GM21447 (cell line): ENCODE results near the gene NTN1.

ENCODE experiments used
- ATAC-seq: cut with Tn5 transposase; IDR thresholded peaks from one replicate; pipeline ENCODE4 v1.9.1; 2021; ENCODE audit not compliant: unreplicated experiment

Gene NTN1

DNA sequence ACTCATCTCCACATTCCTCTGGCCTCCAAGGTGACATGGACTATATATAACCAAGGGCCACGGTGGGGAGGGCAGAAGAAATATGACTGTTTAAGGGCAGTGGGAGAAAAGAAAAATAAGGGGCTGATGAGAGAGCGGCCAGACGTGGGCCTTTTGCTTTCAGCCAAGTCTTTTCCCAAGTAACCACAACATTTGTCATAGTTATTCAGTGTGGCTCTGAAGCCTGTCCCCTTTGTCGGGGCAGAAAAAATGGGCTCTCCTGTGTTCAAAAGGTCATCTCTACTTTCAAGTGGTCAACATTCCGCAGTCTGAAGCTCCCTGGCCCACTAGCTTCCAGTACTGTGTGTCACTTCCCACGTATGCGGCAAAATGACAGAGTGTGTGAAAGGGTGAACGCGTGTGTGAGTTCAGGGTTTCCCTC lies 245.4 kb downstream of the NTN1 start:
- no peak for ATAC-seq

DNA sequence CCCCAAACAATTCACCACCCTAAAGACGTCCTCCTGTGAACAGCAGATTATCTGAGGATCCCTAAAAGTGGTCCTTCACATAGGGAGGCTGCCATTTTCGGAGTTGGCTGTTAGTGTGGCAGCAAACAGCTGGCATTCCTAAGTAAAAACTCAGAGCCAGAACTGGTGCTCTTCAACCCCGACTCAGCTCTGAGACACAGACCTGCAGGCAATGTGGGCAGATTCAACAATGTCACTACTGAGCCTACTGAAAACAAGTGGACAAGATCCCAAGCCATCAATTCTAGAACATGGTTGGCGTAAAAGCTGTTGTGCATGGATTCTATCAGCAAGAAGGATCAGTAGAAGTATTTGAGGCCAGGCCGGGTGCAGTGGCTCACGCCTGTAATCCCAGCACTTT lies 247.2 kb downstream of the NTN1 start:
- no peak for ATAC-seq

DNA sequence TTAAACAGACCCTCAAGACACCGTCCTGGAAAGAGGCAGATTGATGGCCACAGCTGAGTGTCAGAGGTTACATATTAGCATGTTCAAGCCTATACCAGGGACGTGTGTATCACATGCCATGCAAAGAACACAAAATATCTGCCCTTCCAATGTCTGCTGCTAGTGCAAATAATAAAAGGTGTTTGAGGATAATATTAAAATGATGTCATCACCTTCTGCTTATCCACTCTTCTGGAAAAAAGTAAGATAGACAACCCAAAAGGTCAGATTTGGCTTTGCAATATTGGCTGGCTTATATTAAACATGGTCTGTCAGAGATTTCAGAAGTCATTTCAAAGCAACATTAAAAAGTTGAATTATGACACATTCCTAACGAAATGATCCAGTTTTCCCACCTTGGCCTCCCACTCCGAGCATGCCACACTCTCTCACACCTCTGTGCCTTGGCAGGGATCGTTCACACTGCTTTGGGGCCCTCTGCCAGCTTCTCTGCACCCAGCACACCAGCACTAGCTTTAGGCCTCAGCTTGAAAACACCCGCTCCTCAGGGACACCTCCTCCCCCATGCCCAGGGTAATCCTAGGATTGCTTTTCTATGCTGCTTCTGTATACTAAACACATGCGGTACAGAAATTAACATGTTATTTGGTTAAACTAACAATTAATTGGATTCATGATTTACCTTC lies 248.2 kb downstream of the NTN1 start:
- no peak for ATAC-seq

DNA sequence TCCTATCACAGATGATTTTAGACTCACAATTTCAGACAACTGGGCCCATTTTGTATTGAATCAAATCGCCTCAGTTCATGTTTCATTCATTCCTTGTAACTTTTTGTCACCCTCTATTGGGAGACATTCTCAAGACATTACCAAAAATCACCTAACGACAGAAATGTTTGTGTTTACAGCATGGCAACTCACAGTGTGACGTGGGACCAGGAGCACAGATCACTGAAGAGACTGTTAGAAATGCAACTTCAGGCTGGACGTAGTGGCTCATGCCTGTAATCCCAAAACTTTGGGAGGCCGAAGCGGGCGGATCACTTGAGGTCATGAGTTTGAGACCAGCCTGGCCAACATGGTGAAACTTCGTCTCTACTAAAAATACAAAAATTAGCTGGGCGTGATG lies 249.6 kb downstream of the NTN1 start:
- ATAC-seq = no peak

DNA sequence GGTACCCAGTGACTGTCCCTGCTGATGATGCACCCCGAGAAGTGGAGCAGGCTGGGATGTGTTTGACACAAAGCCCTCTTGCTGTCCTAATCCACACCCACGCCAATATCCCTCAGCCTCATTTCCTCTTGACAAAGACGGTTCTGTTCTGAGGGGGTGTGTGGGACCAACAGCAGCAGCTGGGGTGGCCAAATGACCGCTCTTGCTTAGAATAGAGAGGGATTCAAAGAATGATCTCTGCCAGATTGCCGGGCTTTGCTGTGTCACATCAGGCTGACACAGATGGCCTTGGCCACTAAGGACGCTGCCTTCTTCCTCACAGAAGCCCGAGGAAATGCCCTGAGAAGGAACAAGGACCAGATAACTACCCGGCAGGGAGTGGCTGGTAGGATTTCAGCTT lies 250.7 kb downstream of the NTN1 start:
- no peak for ATAC-seq

DNA sequence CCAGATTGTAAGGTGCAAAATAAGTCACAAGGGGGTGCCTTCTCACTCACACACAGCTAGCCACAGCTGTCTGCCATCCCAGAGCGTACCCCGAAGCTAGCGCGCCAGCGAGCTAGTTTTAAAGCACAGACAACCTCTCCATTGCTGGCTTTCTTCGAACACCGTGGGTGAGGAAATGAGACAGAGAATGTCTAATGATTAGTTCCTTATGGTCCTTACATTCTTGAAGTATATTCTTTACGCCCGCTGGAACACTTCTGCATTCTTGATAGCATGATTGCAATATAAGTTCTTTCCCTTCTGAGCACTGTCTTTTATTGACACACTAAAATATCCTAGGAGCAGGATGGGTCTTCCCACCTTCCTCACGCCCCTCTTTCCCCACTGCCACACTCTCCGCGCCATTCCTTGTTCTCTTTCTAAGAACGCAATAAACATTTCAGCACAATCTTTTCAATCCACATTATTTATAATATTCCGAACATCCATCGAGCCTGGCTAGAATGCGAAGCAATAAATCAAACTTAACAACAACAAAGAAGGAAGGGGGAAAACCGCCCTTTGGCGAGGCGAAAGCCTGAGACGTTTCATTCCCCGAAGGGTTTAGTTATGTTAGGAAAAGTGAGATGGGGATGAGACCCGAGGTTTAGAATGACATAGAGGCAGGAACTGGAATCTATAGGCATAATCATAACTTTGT lies 251.3 kb downstream of the NTN1 start:
- ATAC-seq = no peak

DNA sequence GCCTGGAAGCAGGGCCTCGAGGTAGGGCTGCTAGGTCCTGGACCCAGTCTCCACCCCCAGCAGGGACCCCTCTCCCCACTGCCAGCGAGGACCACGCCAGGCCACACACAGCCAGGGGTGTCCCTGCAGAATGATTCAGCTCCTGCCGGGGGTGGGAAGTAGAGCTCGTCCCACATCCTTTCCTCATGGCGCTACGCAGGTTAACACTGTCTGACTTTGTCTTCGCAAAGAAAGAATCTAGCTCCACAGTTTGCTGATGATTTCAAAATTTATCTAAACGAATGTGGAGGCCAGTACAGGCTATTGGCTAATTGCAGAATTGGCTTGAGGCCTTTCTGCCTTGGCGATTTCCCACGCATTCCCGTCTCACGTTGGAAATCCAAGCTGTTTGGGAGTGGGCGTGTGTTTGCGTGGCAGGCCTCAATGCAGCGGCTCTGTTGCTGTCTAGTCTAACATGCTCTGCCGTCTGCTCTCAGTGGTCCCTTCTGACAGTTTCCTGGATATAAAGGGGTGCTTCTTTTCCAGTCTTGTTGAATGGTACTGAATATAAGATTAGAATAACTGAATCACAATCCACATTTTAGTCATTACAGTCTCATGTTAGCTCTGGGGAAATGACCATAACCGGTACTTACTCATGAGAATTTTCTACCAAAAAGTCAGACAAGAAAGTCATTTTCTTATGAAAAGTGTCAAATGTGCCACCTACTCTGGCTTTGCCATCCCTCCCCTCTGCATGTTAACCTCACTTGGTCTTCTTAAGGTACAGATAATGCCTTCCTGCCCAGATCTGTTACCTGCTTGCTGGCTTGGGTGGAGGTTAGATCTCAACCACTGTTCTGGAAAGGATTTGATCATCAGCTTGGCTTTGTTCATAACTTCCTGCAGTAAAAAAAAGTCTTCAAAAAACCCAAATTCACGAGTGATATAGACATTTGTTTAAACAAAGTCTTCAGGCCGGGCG lies 252.4 kb downstream of the NTN1 start:
- ATAC-seq = no peak

DNA sequence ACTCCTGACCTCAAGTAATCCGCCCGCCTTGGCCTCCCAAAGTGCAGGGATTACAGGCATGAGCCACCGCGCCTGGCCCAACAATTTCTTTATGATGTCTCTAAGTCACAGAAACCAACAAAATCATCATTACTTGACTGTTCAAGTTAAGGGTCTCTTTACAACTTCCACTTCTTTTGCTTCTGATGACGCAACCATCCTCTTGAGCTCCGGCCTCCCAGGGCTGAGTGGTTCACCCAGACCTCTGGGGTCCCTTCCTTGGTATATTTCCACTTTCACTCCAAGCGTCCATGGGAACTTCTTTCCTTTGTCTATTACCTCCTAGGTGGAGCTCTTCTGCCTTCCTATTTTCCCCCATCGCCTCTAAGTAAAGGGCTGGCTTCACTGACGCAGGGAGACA lies 253.7 kb downstream of the NTN1 start:
- ATAC-seq = no peak

DNA sequence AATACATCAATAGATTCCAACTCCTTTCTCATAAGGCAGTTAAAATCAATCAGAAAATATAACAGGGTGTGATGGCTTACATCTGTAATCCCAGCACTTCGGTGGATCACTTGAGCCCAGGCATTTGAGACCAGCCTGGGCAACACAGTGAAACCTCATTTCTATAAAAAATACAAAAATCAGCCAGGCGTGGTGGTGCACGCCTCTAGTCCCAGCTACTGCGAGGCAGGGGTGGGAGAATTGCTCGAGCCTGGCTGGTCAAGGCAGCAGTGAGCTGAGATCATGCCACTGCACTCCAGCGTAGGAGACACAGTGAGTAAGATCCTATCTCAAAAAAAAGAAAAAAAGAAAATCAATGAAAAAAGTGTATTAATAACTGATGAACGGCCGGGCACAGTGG lies 258.6 kb downstream of the NTN1 start:
- ATAC-seq = no peak

DNA sequence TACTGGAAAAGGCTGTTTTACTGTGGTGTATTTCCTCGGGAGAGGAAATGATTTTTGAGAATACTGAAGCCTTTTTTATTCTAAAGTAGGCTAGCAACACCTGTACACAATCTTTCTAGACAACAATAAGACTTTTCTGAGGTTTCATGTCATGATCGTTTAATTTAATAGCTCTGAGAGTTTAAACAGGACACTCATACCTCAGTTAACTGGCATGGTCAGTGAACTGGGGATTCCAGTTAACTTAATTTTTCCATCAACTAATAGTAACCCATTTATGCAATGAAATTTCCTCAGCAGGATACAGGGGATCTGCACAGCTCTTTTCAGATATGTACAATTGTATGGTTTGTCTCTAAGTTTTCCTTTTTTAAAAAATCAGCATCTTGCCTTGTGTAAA lies 262.6 kb downstream of the NTN1 start:
- ATAC-seq = no peak

DNA sequence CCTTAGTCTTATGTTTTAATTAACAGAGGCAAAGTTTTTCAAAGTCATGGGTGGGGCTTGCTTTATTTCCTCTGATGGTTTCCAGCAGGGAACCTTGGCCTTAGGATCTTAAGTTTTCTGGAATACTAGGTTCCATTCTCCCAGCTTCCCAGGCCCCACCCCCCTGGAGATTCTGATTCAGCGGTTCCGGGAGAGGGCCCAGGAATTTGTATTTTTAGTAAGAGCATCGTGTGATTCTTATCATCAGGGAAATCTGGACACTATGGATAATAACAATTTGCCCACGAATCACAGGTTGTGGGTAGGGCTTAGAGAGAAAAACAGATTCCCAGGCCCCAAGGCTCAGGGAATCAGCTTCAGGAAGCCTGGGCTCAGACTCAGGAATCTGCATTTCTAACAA lies 263.6 kb downstream of the NTN1 start:
- no peak for ATAC-seq

DNA sequence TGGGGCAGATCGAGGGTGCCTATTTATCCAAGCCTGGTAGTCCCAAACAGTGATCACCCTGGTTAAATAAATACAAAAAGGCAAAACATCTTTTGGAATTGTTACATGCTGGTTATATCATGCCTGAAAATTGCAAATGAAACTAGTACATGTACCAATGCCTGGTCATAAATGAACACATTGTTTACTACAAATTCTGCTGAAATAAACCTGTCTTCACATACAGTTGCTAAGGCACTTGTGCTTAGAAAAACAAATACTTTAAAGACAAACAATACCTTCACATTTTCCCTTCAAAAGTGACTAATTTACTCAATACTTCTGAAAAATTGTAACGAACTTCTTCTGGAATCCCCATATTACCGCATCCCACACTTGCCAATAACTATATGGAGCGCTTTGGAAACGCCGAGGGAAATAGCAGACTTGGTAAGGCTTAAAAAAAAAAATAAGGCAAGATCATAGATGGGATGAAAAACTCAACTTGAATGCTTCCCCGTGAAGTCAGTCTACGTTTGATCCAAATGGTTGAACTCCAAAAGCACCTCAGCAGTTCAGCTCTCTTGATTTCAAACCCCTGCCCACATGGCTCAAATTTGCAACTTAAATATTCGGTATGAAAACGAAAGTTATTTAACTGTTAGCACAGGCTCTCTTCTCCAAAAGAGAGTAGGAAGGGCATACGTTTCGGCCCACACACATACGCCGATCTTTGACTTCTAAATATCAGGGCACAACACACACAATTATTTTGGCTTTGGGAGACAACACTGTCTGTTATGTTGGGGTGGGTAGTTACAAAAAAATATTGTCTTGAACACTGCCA lies 264.5 kb downstream of the NTN1 start:
- ATAC-seq = no peak

DNA sequence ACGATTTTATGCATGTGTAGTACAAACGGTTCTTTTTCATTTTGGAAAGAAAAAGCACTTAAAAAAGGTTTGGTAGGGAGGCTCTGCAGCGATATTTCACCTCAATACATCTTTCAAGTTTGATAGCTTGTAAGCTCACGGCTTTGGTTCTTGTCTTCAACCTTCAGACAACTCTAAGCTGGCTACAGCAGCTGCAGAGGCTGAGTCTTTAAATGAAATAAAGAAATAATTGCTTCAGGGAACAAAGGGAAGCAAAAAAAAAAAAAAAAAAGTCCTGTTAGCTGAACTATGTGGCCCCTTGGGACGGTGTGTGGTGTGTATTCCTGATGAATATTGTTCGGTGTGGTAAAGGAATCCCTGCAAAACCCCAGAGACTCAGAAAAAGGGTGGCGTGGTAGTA lies 265.1 kb downstream of the NTN1 start:
- ATAC-seq = no peak

DNA sequence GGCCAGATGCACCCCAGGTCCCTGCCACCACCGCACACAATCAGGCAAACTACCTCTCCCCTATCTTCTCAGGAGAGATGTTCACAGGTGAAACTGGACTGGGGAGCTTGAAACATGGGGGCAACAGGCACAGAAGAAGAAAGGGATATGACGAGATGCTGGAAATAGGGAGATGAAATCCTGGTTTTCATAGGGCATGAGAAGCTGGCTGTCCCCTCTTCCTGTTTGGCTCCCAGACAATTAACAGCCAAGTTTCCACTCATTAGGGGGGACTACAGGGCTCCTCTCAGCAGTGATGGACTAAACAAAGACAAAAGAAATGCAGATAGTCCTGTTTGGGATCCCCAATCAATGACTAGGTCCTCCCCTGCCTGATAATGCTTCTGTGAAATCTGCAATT lies 266.0 kb downstream of the NTN1 start:
- ATAC-seq = no peak

DNA sequence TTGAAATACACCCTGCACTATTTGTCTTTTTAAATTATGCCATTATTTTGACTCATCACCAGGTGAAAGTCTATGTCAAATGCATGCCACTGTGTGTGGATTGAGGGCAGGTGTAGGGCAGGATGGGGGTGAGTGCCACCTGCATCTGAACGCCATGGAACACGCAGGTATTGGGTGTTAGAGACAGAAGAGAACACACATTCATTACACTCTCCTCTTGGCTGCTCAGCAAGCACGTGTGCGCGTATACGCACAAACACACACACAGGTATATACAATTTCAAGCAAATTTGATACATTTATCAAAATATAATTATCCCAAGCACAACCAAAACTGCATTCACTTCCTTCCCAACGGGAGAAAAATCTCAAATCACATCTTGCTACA lies 268.9 kb downstream of the NTN1 start:
- no peak for ATAC-seq

DNA sequence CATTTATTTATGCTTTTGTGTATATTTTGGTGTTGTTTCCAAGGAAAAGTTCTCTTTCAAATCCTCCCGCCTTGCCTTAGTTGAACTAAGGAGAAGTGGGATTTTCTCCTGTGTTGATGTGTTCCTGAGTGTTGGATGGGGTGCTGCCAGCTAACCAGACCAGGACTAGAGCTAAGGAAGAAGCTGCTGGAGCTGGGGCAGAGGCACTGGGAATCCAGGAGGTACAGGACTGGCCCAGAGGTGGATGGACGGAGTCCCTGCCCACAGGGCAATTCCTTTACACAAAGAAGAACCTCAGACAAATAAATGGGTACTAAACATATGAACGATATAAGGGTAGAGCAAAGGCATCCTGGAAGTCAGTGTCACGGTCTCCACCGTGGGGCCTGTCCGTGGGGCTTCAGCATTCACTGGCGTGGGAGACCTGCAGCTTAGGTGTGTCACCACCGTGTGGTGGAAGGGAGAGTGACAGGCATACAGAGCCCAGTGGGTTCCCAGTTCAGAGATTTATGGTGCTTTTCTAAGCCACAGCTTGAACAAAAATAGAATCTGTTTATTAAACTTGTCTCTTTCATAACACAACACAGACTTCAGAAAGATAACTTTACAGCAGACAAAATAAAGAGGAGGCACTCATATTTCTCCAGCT lies 270.7 kb downstream of the NTN1 start:
- ATAC-seq = no peak

DNA sequence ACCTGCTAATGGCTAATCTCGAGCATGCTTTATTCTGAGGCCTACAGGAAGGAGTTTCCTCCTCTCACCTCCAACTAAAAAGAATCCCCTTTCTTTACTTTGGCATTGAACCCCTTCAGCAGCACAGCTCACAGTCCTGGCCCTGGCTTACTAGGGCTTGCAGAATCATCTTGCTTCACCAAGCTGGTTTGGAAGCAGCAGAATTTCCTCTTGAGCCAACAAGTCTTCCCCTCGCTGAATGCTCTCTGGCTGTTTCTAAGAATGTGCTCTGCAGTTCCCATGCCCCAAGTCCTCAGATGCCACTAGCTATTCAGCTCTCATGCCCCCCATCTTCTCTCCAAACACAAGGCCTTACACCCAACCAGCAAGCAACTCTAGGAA lies 271.2 kb downstream of the NTN1 start:
- no peak for ATAC-seq
